Fibroblast of pulmonary artery (primary cell): ENCODE measurements around the gene CORIN.
"Not testable (repeated sequence)": the region's sequence is repeated elsewhere in the genome, so short reads cannot be mapped to it uniquely, and the experiment has no call there.

ENCODE experiments used
- DNase-seq: peaks from one replicate; pipeline ENCODE4 v3.0.0-alpha.2; 2010; ENCODE audit warnings: low read depth
- H3K4me3 ChIP-seq: replicated peaks from 2 replicates; pipeline ENCODE4 v1.5.1; 2011; ENCODE audit warnings: low read depth, mild to moderate bottlenecking, control low read depth, low read length, moderate library complexity
- TF ChIP-seq, protein P1 (sequence below): IDR thresholded peaks from 2 replicates; pipeline ENCODE4 v1.5.1; 2011; ENCODE audit warnings: mild to moderate bottlenecking, control low read depth, low read length, inconsistent platforms; ENCODE audit errors: missing control alignments

The CORIN gene

GRCh38 chr4:47566969-47567368, 270.9 kb downstream of the CORIN start:
- no peak overlapping the region for H3K4me3 ChIP-seq
- DNase-seq: no peak
- TF ChIP-seq, protein P1, sequence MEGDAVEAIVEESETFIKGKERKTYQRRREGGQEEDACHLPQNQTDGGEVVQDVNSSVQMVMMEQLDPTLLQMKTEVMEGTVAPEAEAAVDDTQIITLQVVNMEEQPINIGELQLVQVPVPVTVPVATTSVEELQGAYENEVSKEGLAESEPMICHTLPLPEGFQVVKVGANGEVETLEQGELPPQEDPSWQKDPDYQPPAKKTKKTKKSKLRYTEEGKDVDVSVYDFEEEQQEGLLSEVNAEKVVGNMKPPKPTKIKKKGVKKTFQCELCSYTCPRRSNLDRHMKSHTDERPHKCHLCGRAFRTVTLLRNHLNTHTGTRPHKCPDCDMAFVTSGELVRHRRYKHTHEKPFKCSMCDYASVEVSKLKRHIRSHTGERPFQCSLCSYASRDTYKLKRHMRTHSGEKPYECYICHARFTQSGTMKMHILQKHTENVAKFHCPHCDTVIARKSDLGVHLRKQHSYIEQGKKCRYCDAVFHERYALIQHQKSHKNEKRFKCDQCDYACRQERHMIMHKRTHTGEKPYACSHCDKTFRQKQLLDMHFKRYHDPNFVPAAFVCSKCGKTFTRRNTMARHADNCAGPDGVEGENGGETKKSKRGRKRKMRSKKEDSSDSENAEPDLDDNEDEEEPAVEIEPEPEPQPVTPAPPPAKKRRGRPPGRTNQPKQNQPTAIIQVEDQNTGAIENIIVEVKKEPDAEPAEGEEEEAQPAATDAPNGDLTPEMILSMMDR: no peak

DNA sequence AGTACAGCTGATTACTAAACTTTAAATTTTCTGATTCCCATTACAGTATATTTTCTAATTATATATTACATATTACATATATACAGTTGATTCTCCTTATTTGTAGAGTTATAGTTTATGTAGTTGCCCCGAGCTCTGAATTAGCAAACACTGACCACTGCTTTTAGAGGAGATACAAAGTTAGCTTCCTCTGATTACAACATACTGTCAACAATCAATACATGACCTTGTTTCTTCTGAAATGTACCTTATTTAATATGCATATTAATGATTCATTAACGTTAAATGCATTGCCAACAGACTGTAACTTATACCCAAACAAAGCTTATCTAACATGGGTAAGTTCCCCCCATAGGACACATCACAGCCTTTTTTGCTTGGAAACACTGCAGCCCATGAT, 271.3 kb downstream of the CORIN start:
- DNase-seq: no peak
- TF ChIP-seq, protein P1: no peak
- no peak overlapping the region for H3K4me3 ChIP-seq

DNA sequence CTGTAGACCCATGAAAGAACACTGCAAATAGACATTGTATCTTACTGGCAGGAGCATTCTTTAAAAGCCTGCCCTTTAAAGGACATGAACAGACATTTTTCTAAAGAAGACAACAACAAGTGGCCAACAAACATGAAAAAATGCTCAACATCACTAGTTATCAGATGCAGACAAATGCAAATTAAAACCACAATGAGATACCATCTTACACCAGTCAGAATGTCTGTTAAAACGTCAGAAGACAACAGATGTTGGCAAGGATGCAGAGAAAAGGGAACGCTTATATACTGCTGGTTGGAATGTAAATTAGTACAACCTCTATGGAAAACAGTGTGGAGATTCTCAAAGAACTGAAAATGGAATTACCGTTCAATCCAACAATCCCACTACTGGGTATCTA, 275.6 kb downstream of the CORIN start:
- H3K4me3 ChIP-seq: no peak overlapping the region
- DNase-seq: no peak

DNA sequence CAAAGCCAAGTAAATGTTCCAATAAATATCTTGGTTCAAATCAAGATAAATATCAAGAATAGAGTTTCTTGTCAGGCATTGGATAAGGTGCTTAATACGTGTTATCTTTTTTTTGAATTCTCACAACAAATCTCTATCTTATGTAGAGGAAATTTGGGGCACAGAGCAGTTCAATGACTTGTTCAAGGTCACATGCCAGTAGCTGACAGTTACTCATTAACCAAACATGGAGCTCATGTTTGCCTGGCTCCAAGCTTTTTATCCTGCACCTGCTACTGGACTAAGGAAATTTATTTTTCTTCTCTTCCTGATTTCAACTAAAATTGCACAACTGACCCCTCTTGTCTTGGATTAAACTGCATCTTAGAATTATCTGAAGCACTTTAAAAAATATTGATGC, 276.5 kb downstream of the CORIN start:
- no peak for DNase-seq
- TF ChIP-seq, protein P1: no peak
- H3K4me3 ChIP-seq: no peak overlapping the region

More for the DNA sequence above, 275.6 kb downstream of the CORIN start:
- TF ChIP-seq, protein P1: no peak

- TF ChIP-seq, protein P1: no peak
- H3K4me3 ChIP-seq: no peak overlapping the region
- DNase-seq: no peak
Measured at GRCh38 chr4:47560682-47561081, 277.2 kb downstream of the CORIN start.

DNA sequence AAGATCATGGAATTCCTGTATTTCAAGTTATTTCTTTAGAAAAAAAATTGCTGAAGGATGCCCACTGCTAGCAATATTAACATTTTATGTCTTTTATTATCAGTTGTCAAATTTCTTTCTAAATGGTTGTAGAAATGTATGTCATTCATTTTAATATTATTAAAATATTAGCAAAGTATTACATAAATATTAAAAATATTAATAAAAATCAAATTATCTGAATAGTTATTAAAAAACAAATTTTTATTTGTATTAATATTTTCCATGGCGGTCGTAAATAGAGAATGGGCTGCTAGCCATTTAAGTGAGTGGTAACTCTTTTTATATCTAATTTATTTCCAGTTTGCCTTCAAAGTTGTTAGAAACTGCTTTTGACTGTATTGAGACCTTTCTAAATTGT, 280.6 kb downstream of the CORIN start:
- TF ChIP-seq, protein P1: no peak
- no peak for DNase-seq
- H3K4me3 ChIP-seq: no peak overlapping the region

- DNase-seq: not testable (repeated sequence)
Measured at GRCh38 chr4:47555920-47556319, 281.9 kb downstream of the CORIN start.

More at GRCh38 chr4:47555920-47556319, 281.9 kb downstream of the CORIN start:
- H3K4me3 ChIP-seq: not testable (repeated sequence)
